SK-N-SH treated with all-trans-retinoic acid at 6 μM for 48 hours (cell line): ENCODE results near the gene SKOR1.

ENCODE experiments used
- ATAC-seq: fragments of 200-7000 bp; cut with Tn5 transposase; 3 replicates; pipeline ENCODE4 v1.9.1; 2020; ENCODE audit warnings: mild to moderate bottlenecking, moderate library complexity
- BACH2 ChIP-seq: fragments of 250-450 bp; sonication (Bioruptor Pico); IDR thresholded peaks from 2 replicates; pipeline ENCODE4 v1.9.0; 2021; ENCODE audit warnings: mild to moderate bottlenecking, borderline replicate concordance
- CSDC2 ChIP-seq: fragments of 250-450 bp; sonication (Bioruptor Pico); IDR thresholded peaks from 2 replicates; pipeline ENCODE4 v1.5.0; 2020; ENCODE audit warnings: mild to moderate bottlenecking, moderate library complexity
- ESRRG ChIP-seq: fragments of 250-450 bp; sonication (Bioruptor Pico); IDR thresholded peaks from 2 replicates; pipeline ENCODE4 v1.6.1; 2021; ENCODE audit warnings: mild to moderate bottlenecking
- GLIS3 ChIP-seq: fragments of 250-450 bp; sonication (Bioruptor Pico); IDR thresholded peaks from 2 replicates; pipeline ENCODE4 v1.5.0; 2020; ENCODE audit warnings: mild to moderate bottlenecking, moderate library complexity
- ISL1 ChIP-seq: fragments of 250-450 bp; sonication (Bioruptor Pico); IDR thresholded peaks from 2 replicates; pipeline ENCODE4 v2.1.2; 2022; ENCODE audit warnings: mild to moderate bottlenecking, moderate library complexity
- OSR1 ChIP-seq: fragments of 250-450 bp; sonication (Bioruptor Pico); IDR thresholded peaks from 2 replicates; pipeline ENCODE4 v1.8.0; 2022; ENCODE audit warnings: moderate library complexity, mild to moderate bottlenecking, inconsistent platforms
- PPARA ChIP-seq: fragments of 250-450 bp; sonication (Bioruptor Pico); IDR thresholded peaks from 2 replicates; pipeline ENCODE4 v1.5.0; 2020; ENCODE audit warnings: mild to moderate bottlenecking, borderline replicate concordance
- RARB ChIP-seq: fragments of 250-450 bp; sonication (Bioruptor Pico); IDR thresholded peaks from 2 replicates; pipeline ENCODE4 v1.8.0; 2021; ENCODE audit warnings: mild to moderate bottlenecking, moderate library complexity
- SNAI2 ChIP-seq: fragments of 250-450 bp; sonication (Bioruptor Pico); IDR thresholded peaks from 2 replicates; pipeline ENCODE4 v1.5.0; 2020; ENCODE audit warnings: mild to moderate bottlenecking, moderate library complexity
- TCF4 ChIP-seq: fragments of 250-450 bp; sonication (Bioruptor Pico); IDR thresholded peaks from 2 replicates; pipeline ENCODE4 v1.8.0; 2021; ENCODE audit warnings: mild to moderate bottlenecking, moderate library complexity, borderline replicate concordance
- TOX ChIP-seq: fragments of 250-450 bp; sonication (Bioruptor Pico); IDR thresholded peaks from 2 replicates; pipeline ENCODE4 v1.8.0; 2021; ENCODE audit warnings: mild to moderate bottlenecking, moderate library complexity, borderline replicate concordance
- ZC3H10 ChIP-seq: fragments of 250-450 bp; sonication (Bioruptor Pico); IDR thresholded peaks from 2 replicates; pipeline ENCODE4 v1.5.1; 2021; ENCODE audit warnings: mild to moderate bottlenecking, moderate library complexity
- ZFP3 ChIP-seq: fragments of 250-450 bp; sonication (Bioruptor Pico); IDR thresholded peaks from 2 replicates; pipeline ENCODE4 v1.5.0; 2020; ENCODE audit warnings: mild to moderate bottlenecking, moderate library complexity
- ZFP30 ChIP-seq: fragments of 450-650 bp; formaldehyde crosslinking; IDR thresholded peaks from 2 replicates; pipeline ENCODE4 v1.5.0; 2022; ENCODE audit warnings: mild to moderate bottlenecking, moderate library complexity
- ZNF565 ChIP-seq: fragments of 450-650 bp; formaldehyde crosslinking; conservative IDR thresholded peaks from 2 replicates; pipeline ENCODE4 v1.5.0; 2020; ENCODE audit warnings: low read depth, mild to moderate bottlenecking, moderate library complexity
- ZNF8 ChIP-seq: fragments of 450-650 bp; formaldehyde crosslinking; IDR thresholded peaks from 2 replicates; pipeline ENCODE4 v1.5.0; 2020; ENCODE audit warnings: mild to moderate bottlenecking, moderate library complexity
- TF ChIP-seq, protein P1 (sequence below): fragments of 250-450 bp; sonication (Bioruptor Pico); IDR thresholded peaks from 2 replicates; pipeline ENCODE4 v1.5.0; 2020; ENCODE audit warnings: mild to moderate bottlenecking, moderate library complexity
- TF ChIP-seq, protein P2 (sequence below): fragments of 250-450 bp; sonication (Bioruptor Pico); IDR thresholded peaks from 2 replicates; pipeline ENCODE4 v1.8.0; 2021; ENCODE audit warnings: low read depth, mild to moderate bottlenecking, moderate library complexity, borderline replicate concordance
- TF ChIP-seq, protein P3 (sequence below): fragments of 250-450 bp; sonication (Bioruptor Pico); IDR thresholded peaks from 2 replicates; pipeline ENCODE4 v1.5.1; 2021; ENCODE audit warnings: mild to moderate bottlenecking, moderate library complexity
- TF ChIP-seq, protein P4 (sequence below): fragments of 250-450 bp; sonication (Bioruptor Pico); IDR thresholded peaks from 2 replicates; pipeline ENCODE4 v1.8.0; 2020; ENCODE audit warnings: mild to moderate bottlenecking, moderate library complexity, borderline replicate concordance
- TF ChIP-seq, protein P5 (sequence below): fragments of 250-450 bp; sonication (Bioruptor Pico); IDR thresholded peaks from 2 replicates; pipeline ENCODE4 v1.5.1; 2020; ENCODE audit warnings: low read depth, mild to moderate bottlenecking, moderate library complexity

SKOR1 gene

DNA sequence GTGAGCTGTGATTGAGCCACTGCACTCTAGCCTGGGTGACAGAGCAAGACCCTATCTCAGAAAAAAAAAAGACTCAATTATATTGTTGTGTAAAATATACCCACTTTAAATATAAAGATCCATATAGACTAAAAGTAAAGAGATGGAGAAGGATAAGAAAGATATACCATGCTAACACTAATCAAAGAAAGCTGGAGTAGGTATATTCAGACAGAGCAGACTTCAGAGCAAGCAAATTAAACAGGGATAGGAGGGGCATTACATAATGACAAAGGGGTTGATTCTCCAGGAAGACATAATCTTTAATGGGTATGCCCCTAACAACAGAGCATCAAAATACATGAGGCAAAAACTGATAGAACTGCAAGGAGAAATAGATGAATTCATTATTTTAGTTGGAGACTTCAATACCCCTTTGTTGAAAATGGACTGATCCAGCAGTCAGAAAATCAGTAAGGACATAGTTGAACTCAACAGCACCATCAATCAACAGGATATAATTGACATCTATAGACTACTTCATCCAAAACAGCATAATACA lies 45.6 kb downstream of the SKOR1 start (continued):
- TF ChIP-seq, protein P1, sequence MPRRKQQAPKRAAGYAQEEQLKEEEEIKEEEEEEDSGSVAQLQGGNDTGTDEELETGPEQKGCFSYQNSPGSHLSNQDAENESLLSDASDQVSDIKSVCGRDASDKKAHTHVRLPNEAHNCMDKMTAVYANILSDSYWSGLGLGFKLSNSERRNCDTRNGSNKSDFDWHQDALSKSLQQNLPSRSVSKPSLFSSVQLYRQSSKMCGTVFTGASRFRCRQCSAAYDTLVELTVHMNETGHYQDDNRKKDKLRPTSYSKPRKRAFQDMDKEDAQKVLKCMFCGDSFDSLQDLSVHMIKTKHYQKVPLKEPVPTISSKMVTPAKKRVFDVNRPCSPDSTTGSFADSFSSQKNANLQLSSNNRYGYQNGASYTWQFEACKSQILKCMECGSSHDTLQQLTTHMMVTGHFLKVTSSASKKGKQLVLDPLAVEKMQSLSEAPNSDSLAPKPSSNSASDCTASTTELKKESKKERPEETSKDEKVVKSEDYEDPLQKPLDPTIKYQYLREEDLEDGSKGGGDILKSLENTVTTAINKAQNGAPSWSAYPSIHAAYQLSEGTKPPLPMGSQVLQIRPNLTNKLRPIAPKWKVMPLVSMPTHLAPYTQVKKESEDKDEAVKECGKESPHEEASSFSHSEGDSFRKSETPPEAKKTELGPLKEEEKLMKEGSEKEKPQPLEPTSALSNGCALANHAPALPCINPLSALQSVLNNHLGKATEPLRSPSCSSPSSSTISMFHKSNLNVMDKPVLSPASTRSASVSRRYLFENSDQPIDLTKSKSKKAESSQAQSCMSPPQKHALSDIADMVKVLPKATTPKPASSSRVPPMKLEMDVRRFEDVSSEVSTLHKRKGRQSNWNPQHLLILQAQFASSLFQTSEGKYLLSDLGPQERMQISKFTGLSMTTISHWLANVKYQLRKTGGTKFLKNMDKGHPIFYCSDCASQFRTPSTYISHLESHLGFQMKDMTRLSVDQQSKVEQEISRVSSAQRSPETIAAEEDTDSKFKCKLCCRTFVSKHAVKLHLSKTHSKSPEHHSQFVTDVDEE (CRISPR knock-in tag): no peak
- no peak for TF ChIP-seq RARB (CRISPR knock-in tag)
- no peak for TF ChIP-seq OSR1 (CRISPR knock-in tag)
- no peak for TF ChIP-seq SNAI2 (CRISPR knock-in tag)
- TF ChIP-seq TCF4: no peak
- no peak for TF ChIP-seq TOX
- TF ChIP-seq GLIS3 (CRISPR knock-in tag): no peak
- no peak for TF ChIP-seq ZC3H10 (CRISPR knock-in tag)

DNA sequence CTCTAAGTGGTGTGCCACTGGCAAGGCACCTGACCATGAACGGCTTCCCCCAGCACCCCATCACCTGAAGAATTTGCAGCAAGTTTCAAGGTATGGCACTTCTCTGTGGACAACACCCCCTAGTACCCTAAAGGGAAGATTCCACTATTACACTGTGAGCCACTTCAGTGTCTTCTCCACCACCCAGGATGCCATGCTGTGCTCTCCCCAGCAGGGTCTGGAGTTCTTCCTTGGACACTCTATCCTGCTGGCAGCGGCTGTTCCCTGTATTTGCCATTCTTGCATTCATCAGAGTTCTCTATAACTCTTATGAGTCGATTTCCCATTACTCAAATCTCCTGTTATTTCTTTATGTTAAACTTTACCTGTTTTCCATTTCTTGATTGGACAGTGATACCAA lies 48.5 kb downstream of the SKOR1 start:
- TF ChIP-seq ZFP30 (no peak), ZNF565 (no peak)
- ATAC-seq: no peak

DNA sequence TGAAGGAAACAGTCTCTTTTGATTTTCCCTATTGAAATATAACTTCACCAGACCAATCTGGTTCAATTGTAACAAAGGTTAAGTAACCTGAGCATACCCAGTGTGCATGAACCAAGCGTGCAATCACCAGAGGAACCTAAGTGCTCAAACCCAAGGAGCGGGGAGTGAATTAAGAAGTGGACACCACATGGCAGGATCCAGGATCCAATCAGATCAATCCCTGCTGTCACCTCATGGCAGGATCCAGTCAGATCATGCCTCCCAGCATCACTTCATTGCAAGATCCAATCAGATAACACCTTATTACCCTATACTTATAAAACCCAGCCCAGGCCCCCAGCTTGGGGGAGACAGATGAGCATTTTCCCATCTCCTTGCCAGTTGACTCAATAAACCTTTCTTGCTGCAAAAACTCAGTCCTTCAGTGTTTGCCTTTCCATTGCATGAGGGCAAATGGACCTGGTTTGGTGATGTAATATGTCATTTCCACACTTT lies 53.5 kb downstream of the SKOR1 start:
- TF ChIP-seq PPARA (no peak), OSR1 (CRISPR knock-in tag) (no peak), TOX (no peak), CSDC2 (no peak), ISL1 (CRISPR knock-in tag) (no peak)
- ATAC-seq: no peak

DNA sequence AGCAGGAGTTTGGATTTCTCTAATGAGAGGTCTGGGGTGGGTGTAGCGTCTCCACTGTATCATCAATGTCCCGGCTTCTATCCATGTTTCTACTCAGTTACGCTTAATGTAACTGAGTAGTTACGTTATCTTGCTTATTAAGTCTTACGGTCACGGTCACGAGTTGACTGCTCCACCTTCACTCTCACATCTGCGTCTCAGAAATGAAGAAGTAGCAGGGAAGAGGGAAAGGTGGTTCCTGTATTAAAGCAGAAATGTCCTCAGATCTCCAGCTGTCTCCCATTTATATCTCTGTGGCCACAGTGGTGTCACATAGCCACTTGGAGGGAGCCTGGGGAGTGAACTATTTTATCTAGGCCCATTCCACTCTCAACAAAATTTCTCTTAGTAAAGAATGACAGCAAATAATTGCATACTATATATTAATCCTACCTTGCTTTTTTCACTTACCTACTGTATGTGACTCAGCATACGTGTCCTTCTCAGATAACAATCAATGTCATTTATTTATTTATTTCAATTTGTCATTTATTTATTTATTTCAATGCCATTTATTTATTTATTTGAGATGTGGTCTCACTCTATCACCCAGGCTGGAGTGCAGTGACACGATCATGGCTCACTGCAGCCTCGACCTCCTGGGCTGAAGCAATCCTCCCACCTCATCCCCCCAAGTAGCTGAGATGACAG lies 54.3 kb downstream of the SKOR1 start:
- no peak for ATAC-seq
- TF ChIP-seq TCF4 (no peak), OSR1 (CRISPR knock-in tag) (no peak)

DNA sequence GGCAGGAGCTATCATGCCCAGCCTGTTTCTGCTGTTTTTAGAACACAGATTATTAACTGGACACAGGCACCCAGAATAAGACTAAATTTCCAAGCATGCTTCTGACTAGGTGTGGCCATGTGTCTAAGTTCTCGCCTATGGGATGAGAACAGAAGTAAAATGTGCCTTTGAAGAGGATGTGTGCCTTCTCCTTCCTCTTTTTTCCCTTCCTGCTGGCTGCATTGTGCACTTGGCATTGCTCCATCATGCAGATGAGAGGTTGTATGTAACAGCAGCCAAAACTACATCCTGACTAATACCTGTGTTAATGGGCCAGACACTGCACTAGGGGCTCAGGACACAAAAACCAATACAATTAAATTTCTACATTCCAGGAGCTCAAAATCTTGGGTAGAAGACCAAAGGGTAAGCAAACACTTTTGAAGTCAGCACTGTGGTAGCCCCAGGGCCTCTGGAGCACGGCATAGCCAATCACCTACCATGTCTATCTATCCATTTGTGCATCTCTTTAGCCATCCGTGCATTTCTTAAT lies 55.4 kb downstream of the SKOR1 start:
- ATAC-seq: no peak
- no peak for TF ChIP-seq OSR1 (CRISPR knock-in tag)
- no peak for TF ChIP-seq CSDC2
- TF ChIP-seq ZNF565: no peak
- TF ChIP-seq, protein P2, sequence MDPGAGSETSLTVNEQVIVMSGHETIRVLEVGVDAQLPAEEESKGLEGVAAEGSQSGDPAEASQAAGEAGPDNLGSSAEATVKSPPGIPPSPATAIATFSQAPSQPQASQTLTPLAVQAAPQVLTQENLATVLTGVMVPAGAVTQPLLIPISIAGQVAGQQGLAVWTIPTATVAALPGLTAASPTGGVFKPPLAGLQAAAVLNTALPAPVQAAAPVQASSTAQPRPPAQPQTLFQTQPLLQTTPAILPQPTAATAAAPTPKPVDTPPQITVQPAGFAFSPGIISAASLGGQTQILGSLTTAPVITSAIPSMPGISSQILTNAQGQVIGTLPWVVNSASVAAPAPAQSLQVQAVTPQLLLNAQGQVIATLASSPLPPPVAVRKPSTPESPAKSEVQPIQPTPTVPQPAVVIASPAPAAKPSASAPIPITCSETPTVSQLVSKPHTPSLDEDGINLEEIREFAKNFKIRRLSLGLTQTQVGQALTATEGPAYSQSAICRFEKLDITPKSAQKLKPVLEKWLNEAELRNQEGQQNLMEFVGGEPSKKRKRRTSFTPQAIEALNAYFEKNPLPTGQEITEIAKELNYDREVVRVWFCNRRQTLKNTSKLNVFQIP (CRISPR knock-in tag): no peak
- TF ChIP-seq TOX: no peak
- TF ChIP-seq TCF4: no peak
- TF ChIP-seq, protein P3, sequence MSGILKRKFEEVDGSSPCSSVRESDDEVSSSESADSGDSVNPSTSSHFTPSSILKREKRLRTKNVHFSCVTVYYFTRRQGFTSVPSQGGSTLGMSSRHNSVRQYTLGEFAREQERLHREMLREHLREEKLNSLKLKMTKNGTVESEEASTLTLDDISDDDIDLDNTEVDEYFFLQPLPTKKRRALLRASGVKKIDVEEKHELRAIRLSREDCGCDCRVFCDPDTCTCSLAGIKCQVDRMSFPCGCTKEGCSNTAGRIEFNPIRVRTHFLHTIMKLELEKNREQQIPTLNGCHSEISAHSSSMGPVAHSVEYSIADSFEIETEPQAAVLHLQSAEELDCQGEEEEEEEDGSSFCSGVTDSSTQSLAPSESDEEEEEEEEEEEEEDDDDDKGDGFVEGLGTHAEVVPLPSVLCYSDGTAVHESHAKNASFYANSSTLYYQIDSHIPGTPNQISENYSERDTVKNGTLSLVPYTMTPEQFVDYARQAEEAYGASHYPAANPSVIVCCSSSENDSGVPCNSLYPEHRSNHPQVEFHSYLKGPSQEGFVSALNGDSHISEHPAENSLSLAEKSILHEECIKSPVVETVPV (CRISPR knock-in tag): no peak
- no peak for TF ChIP-seq ESRRG (CRISPR knock-in tag)
- TF ChIP-seq, protein P1 (CRISPR knock-in tag): no peak
- no peak for TF ChIP-seq BACH2
- no peak for TF ChIP-seq PPARA
- no peak for TF ChIP-seq ZFP3 (CRISPR knock-in tag)
- no peak for TF ChIP-seq RARB (CRISPR knock-in tag)
- no peak for TF ChIP-seq ZC3H10 (CRISPR knock-in tag)
- TF ChIP-seq, protein P4, sequence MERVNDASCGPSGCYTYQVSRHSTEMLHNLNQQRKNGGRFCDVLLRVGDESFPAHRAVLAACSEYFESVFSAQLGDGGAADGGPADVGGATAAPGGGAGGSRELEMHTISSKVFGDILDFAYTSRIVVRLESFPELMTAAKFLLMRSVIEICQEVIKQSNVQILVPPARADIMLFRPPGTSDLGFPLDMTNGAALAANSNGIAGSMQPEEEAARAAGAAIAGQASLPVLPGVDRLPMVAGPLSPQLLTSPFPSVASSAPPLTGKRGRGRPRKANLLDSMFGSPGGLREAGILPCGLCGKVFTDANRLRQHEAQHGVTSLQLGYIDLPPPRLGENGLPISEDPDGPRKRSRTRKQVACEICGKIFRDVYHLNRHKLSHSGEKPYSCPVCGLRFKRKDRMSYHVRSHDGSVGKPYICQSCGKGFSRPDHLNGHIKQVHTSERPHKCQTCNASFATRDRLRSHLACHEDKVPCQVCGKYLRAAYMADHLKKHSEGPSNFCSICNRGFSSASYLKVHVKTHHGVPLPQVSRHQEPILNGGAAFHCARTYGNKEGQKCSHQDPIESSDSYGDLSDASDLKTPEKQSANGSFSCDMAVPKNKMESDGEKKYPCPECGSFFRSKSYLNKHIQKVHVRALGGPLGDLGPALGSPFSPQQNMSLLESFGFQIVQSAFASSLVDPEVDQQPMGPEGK (CRISPR knock-in tag): no peak
- TF ChIP-seq ZFP30: no peak
- TF ChIP-seq ZNF8 (CRISPR knock-in tag): no peak
- TF ChIP-seq GLIS3 (CRISPR knock-in tag): no peak
- TF ChIP-seq ISL1 (CRISPR knock-in tag): no peak
- TF ChIP-seq, protein P5, sequence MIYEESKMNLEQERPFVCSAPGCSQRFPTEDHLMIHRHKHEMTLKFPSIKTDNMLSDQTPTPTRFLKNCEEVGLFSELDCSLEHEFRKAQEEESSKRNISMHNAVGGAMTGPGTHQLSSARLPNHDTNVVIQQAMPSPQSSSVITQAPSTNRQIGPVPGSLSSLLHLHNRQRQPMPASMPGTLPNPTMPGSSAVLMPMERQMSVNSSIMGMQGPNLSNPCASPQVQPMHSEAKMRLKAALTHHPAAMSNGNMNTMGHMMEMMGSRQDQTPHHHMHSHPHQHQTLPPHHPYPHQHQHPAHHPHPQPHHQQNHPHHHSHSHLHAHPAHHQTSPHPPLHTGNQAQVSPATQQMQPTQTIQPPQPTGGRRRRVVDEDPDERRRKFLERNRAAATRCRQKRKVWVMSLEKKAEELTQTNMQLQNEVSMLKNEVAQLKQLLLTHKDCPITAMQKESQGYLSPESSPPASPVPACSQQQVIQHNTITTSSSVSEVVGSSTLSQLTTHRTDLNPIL (CRISPR knock-in tag): no peak
- TF ChIP-seq, all 23 proteins: peak for 0
